CD4-positive, alpha-beta T cell treated with Interleukin-2 at 100 ng/mL for 4 hours (primary cell): ENCODE results near the gene FLCN.
"Not testable (repeated sequence)": the region's sequence is repeated elsewhere in the genome, so short reads cannot be mapped to it uniquely, and the experiment has no call there.

Experiments
- DNase-seq: peaks from one replicate; pipeline ENCODE4 v3.0.0-alpha.2; 2020; ENCODE audit warnings: low spot score

The FLCN gene

DNA sequence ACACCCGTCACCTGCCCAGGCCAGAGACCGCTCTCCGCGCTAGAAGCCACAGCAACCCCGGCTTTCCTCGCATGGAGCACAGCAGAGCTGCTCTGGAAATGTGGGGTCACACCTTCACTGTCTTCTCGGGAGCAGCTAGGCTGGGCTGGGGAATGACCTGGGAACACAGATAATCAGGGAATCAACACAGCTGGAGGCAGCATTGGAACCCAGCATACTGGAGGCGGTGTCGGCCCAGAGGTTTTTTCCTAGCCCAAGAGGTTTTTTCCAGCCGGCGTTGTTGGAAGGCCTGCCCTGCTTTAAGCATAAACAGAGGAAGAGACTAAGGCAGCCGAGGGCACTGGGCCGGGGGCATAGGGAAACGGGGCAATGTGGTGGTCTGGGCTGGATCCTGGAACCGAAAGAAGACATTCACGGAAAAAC, 30.0 kb downstream of the FLCN start:
- DNase-seq: no peak

DNA sequence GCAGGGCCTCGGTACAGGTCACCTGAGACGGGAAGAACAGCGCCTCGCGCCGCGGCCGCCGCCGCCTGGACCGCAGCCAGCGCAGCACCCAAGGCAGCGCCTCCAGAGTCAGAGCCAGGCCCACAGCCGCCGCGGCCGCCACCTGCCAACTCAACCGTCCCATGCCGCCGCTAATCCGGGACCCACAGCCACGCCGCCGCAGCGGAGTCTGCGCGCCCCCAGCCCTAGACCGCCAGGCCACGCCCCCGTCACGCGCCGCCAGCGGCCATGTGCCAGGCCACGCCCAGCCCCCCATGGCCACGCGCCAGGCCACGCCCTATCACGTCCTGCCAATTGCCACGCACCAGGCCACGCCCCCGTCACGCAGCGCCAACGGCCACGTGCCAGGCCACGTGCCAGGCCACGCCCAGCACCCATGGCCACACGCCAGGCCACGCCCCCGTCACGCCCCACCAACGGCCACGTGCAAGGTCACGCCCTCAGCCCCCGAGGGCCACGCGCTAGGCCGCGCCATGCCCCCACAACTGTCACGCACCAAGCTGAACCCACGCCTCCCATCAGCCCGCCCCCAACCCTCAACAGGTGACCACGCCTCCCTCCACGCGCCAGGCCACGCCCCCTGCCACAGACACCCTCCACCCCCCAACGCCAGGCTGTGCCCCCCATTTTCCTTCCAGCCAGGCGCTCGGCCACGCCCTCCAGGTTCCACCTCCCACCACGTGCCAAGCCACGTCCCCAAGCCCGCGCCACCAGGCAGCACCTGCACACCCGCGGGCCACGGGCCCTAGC, 30.6 kb downstream of the FLCN start, which contains the start of gene PLD6:
Gene PLD6, minus strand, starts transcription at position 210 of the 789 bp plus-strand sequence. Its CDS starts 47 bp downstream, at position 163.
- peak; percentile 86 for DNase-seq

DNA sequence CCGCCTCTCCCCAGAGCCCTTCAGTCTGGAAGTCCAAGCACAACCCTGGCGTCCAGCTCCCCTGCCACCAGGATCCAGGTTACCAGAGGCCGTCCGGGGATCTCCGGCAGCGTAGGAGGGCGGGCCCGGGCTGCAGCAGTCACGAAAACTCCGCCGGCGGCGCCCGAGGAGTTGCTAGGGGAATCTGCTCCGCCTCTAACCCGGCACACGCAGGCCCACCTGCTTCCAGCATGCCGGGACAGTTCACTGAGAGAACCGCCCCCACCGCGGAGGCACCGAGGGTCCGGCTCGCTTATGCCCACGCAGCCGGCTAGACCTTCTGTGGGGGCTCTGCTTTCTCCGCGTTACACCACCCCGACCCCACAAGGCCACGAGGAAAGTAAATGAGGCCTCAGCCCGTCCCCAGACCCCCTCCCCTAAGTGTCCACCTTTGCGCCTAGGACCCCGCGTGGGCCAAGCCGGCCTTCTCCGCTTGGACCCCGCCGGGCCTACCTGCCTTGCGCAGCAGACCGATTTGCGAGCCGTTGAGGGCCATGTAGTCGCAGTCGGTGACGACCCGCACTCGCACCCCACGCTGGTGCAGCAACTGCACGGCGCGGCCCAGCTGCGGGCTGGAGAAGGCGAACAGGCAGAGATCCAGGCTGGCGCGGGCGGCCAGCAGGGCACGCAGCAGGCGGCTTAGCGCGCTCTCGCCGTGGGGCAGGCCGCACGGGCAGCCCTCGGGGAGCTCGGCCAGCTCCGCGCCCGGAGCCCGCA, 31.4 kb downstream of the FLCN start:
- peak; percentile 43 for DNase-seq

DNA sequence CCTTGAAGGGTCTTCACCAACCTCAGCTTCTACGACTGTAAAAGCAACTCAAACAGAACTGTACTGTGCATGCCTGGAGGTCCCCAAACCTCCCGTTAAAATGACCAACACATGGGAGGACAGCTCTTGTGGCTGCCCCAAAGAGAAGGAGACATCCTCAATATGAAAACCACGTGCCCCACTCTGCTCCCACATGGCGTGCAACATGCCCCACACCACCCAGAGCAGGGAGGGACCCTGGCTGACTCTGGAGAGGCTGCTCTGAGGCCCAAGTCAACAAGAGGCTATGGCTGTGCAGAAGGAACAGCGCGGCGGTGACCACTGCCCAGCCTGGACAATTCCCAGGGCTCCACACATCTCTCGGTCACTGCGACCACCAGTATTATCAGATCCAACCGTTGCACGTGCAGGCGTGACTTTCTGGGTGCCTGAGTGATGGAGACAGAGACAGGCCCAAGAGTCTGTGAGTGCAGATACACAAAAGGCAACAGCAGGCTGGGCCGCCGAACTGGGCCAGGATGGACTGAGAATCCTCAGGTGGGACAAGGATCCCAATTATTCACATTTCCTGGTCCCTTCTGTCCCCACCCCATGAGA, 32.2 kb downstream of the FLCN start:
- no peak for DNase-seq

DNA sequence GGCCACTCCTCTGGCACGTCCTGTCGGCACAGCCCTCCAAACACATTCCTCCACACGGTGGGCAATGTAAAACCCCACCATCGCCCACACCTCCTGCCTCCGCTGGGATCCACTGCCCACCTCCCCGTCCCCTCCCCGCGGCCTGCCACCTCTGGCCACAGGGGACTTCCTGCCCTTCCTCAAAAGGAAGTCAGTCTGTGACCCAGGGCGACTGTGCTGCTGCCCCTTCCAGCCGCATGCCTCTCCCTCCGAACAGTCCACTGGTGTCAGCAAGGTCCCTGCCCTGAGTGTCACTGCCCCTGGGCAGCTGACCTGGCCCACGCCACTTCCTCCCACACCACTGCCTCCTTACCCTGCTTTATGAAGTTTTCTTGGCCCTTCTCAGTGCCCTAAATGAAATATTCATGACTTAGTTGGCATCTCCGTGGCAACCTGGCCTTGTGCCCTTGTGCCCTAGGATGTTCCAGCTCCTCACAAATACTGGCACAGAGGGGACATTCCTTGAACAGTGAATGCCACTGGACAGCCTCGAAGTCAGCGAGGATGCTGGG, 32.9 kb downstream of the FLCN start:
- DNase-seq: no peak

DNA sequence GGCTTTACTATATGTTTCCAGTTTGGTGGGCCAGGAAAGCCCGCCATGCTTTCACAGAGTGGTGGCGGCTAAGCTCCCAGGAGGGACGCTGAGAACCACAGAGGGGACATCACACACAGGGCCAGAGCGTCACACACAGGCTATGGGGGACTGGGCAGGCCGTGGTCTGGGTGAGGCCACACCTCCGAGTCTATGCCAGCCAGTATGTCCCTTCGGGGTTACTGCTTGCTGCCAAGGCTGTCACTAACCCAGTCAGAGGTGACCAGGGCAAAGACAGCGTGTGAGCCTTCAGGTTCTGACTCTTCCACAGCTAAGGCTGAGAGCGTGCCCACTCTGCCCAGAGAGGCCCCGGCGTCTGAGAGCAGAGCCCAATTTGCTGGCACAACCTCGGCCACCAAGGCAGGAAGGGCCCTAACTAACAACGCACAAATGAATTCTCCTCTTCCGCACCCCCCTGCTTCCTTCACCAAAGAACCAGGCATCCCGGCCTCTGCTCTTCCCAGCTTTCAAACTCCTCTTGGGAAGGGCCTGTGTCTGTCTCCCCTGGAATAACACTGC, 33.7 kb downstream of the FLCN start:
- no peak for DNase-seq

DNA sequence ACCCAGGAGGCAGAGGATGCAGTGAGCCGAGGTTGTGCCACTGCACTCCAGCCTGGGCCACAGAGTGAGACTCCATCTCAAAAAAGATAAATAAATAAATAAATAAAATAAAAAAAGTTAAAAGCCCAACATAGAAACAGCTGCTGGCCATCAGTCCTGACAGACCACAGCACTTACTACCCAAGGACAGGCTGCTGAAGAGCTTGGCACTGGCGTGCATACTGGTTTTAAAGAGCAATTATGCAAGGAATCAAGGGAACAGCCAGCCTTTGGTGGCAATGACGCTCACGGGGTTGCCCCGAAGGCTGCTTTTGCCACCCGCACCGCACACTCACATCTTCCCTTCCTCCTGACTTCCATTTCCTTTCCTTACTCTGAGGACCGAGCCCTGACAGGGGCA, 35.1 kb downstream of the FLCN start:
- no peak for DNase-seq

DNA sequence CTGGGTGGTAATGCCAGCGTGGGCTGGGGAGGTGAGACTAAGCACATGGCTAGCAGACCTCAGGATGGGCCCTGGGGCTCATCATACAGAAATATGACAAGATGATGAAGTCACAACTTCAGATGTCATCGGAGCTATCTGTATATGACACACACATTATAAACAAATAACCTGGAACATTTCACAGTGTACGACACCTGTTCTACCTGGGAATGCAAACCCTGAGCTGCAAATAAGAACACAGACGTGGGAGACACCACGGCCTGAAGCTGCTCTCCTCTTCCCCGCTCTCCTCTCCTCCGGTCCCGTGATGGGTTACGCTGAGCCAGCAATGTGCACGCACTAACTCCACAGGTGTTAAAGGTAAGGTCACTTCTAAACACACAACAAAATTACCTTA, 35.7 kb downstream of the FLCN start:
- no peak for DNase-seq

DNA sequence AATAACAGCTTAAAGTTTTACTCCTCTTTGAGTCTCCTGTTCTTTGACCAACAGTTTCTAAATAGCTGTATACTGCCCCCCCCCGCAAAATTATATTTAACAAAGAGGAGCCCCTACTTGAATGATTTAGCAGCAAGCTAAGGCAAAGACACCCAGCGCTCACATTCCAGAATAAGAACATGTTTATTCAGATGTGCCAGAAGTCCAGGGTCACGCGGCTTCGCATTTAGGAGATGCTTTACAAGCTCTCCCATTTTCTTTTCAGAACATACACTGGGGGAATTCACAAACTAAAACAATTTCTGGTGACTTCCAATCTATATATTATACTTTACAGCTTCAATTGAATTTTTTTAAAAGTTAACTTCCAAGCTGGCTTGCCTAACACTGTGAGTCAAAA, 36.1 kb downstream of the FLCN start:
- DNase-seq: no peak

DNA sequence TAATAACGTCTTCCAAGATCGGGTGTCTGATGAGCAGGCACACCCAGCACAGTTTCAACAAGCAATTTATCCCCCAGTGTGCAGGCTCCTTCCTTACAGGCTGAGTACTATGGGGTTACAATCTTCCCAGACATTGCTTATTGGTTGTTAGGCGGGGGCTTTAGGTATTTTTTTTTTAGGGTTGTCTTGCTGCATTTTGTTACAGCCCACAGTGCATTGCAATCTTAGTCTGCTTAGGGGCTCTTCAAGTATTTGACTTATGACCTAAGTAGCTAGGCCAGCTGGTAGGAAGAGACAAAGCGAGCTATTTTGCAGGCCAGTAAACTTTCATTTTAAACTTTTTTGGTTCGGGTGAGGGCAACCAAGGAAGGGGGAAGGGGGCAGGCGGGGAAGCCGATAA, 36.7 kb downstream of the FLCN start:
- DNase-seq: no peak

DNA sequence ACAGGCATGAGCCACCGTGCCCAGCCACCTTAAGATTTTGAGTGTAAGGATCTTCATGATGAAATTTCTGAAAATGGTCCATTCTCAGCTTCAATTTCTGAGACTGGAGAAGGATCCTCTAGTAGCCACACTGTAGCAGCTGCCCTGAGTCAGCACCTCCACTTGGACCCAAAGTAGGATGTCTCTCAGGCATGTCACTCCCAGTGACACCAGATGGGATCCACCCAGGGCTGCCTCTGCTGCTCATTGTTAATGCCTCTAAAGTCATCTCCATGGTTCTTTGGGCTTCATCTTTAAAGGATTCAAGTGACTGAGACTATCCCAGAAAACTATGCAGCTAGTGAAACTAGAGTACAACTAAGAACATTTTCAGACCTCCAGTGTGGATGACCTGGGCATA, 38.7 kb downstream of the FLCN start:
- no peak for DNase-seq

DNA sequence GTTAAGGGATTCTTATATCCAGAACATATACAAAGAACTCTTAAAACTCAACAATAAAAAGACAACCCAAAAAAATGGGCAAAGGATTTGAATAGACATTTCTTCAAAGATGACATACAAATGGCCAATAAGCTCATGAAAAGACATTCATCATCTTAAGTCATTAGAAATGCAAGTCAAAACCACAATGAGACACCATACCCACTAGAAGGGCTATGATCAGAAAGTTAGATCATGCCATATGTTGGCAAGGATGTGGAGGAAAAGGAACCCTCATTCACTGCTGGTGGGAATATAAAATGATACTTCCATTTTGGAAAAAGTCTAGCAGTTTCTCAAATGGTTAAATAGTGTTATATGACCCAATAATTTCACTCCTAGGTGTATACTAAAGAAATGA, 40.2 kb downstream of the FLCN start:
- DNase-seq: no peak

DNA sequence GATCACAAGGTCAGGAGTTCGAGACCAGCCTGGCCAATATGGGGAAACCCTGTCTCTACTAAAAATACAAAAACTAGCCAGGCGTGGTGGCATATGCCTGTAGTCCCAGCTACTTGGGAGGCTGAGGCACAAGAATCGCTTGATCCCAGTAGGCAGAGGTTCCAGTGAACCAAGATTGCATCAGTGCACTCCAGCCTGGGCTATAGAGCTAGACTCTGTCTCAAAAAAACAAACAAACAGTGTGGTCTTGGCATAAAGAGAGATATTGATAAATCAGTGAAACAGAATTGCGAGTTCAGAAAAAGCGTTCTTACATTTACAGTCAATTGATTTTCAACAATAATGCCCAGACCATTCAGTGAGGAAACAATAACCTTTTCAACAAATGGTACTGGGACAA, 41.5 kb downstream of the FLCN start:
- DNase-seq: not testable (repeated sequence)

DNA sequence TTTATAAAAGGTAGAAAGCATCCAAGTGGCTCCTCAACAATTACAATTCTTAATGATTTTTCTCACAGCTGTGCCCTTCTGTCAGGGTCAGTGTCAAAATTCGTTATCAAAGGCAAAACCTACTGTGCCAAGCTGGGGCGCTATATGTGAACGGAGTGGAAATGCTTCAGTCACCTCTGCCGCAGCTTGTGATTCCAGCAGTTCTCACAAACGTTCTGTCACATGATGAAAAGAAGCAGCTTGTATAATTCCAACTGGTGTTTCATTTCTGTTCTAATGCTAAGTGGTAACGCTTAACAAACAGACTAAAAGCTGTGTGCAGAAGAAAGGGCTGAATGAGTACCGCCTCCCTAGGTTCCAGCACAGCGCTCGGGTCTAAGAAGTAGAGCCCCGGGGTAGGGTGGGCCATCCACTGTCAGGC, 45.0 kb downstream of the FLCN start:
- no peak for DNase-seq

DNA sequence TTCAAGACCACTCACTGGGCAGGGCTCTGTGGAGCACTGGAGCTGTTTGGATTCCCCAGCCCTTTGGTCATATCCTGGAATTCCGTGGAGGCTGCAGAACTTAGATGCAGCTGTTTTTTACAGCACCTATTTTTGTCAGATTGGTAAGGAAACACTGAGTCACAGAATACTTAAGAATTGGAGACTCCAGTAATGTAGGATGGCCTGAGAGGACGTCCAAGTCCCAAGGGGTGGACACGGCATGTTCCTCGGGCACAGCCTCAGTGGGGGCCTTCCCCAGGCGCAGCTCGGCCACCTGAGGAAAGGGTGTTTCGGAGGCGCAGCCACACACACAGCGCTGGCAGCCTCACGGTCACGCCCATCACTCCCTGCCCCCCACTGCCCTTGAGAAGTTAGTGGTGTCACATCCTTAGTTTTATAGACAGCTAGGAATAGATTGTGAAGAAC, 45.6 kb downstream of the FLCN start:
- DNase-seq: no peak

DNA sequence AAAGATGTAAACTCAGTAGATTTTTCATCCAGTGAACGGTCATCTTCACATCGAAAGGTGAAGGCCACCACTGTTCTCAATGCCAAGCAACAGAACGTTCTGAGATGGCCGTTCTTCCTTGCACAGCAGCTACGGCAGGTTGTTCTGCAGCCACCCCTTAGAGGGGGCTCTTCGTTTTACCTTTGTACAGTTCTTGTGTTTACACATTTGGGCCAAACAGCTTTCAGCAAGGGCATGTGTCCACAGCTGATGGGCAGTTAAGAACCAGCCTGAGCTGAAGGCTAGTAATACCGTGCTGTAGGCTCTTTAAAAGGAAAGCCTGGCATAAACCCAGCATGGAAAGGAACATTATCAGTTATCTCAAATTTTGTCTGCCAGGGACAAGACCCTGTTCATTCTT, 46.8 kb downstream of the FLCN start:
- DNase-seq: no peak

DNA sequence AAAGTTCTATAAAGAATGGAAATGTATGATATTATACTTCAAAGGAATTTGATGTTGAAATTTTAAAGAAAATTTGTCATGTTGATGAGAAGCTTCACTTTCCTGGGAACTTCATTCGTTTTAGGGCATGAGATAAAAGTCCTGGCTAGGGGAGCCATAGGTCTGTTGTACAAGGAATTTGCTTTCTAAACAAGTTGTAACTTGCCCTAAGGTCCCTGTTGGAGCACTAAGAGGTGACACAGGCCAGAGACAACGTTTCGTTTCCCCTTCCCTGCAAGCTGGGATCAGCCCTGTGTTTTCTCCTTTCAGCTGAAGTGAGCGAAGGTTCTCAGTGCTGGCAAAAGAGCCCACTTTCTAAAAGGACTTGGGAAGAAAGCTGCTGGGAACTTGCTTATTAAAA, 47.4 kb downstream of the FLCN start:
- DNase-seq: no peak

DNA sequence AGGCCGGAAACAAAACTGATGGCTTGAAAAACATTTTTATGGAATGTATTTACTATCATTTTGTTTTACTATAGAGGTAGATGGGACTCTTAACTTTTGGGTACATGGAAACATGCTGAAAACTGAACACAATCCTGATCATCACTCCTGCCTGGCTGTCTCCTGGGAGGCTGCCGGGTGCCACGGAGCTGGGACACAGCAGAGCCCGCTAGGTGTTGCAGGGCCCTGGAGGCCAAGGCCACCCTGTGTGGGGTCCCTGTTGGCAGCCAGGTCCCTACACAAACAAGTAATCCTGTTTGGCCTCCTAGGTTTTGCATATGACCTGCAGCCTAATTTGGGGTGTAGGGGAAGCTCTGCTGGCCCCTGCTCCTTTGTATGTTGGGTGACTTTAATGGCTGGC, 48.4 kb downstream of the FLCN start:
- DNase-seq: no peak

DNA sequence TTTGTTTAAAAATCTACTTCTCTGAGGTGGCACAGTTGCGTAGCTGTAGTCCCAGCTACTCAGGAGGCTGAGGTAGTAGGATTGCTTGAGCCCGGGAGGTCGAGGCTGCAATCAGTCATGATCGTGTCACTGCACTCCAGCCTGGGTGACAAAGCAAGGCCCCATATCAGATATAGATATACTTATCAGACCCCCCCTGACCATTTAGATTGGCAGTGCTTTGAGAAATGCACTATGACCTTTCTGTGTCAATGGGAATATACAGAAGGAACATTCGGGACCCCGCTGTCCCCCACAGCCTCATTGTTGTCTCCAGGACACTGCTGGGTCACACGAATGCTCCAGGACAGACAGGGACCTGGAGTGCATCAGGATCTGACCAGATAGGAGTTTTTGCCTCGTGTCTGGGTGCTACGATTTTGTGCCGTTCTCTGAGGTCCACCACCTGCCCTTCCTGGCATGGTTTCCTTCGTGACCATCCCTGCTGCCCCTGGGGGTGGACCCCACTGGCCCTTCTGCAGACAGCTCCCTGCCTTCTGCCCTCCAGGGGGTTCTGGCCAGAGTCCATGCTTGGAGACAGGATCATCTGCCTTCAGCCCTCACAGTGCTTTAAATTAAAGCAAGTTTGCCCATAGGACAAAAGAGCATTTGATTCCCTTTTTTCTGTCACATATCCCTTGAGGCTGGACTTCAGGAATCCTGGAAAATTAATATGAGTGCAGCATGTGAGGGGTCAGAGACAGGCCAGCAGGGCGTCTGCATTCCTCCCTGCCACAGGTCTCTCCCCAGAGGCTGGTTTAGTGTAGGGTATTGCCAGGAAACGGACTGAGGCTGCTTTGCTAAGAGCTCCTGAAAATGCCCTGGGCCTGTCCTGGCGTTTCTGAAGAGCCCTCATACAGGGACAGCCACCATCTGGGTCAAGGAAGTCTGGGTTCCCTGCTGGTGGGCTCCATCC, 50.1 kb downstream of the FLCN start:
- DNase-seq: no peak

DNA sequence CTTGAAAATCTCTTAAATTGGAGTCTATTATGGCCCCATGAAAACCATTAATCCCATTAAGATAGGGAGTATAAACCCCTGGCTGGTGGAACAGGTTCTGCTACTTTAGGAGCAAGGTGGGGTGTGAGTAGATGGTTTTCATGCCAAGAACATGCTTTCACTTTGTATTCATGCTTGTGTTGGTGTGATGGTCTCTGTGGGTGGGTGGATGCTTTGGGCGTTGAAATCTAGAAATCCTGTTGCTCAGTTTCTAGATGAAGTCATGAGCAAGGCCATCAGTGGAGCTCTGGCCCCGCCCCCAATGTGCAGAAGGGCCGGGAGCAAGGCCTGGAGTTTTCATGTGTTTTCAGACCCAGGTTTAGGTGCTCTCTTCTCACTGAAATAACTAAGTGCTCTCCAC, 50.9 kb downstream of the FLCN start:
- DNase-seq: peak; percentile 24
